H7 (cell line): Measurements from ENCODE around the gene ARHGEF2. TPM values are rescaled to one million over a fixed set of nuclear protein-coding genes. Genes with fewer than 3 reads are reported as not detected.
A peak's percentile ranks its signal among the peaks of the same experiment; 100 is the strongest.

Source experiments
- DNase-seq: peaks from one replicate; pipeline ENCODE4 v3.0.0; 2012
- H3K27me3 ChIP-seq: 2 replicates; pipeline ENCODE4 v1.6.0; 2011; ENCODE audit warnings: mild to moderate bottlenecking, low read length; ENCODE audit not compliant: control insufficient read depth, insufficient read depth
- H3K36me3 ChIP-seq: replicated peaks from 2 replicates; pipeline ENCODE4 v1.5.1; 2011; ENCODE audit warnings: low read length; ENCODE audit not compliant: control insufficient read depth, insufficient read depth
- H3K4me3 ChIP-seq: 2 replicates; pipeline ENCODE4 v1.5.1; 2011; ENCODE audit warnings: low read depth, mild to moderate bottlenecking, control low read depth, low read length, moderate library complexity; ENCODE audit not compliant: insufficient read depth
- total RNA-seq: library from RNA; depleted of rRNA; stranded (reverse); fragments of >200 nt; shearing (Covaris generic); gene quantifications from 2 replicates; pipeline ENCODE4 v1.2.3, GENCODE V29; 2014

Gene ARHGEF2
- total RNA-seq, 1 experiment from 2014 or later, result 97.1 TPM

GRCh38 chr1:155950829-155951228 is 27.5 kb downstream of the ARHGEF2 start:
- DNase-seq, result peak; percentile 43
- H3K27me3 ChIP-seq, result no peaks in the 10 kb centered on the region
- no peak overlapping the region for H3K4me3 ChIP-seq
- H3K36me3 ChIP-seq, result peaks cover 37% of the 10 kb centered on the region

- peaks cover 30% of the 10 kb centered on the region for H3K36me3 ChIP-seq
- no peak overlapping the region for H3K4me3 ChIP-seq
- H3K27me3 ChIP-seq, result no peaks in the 10 kb centered on the region
- DNase-seq, result no peak
Measured at GRCh38 chr1:155947741-155948140, 30.6 kb downstream of the ARHGEF2 start.

- Histone ChIP-seq H3K4me3 (no peak overlapping the region), H3K36me3 (peaks cover 25% of the 10 kb centered on the region), H3K27me3 (no peaks in the 10 kb centered on the region)
- no peak for DNase-seq
Measured at GRCh38 chr1:155947292-155947691, 31.1 kb downstream of the ARHGEF2 start.

GRCh38 chr1:155946633-155947219 is 31.6 kb downstream of the ARHGEF2 start:
- Histone ChIP-seq H3K4me3 (no peak overlapping the region), H3K27me3 (no peaks in the 10 kb centered on the region), H3K36me3 (peaks cover 20% of the 10 kb centered on the region)
- DNase-seq, result no peak

GRCh38 chr1:155944444-155944799 is 33.9 kb downstream of the ARHGEF2 start:
- peak; percentile 53 for DNase-seq
- H3K36me3 ChIP-seq, result peaks cover 5% of the 10 kb centered on the region
- H3K27me3 ChIP-seq, result no peaks in the 10 kb centered on the region
- H3K4me3 ChIP-seq, result no peak overlapping the region

GRCh38 chr1:155942578-155943141 is 35.7 kb downstream of the ARHGEF2 start:
- Histone ChIP-seq H3K27me3 (no peaks in the 10 kb centered on the region), H3K4me3 (no peak overlapping the region), H3K36me3 (peaks cover 2% of the 10 kb centered on the region)
- DNase-seq, result peak; percentile 36

- no peaks in the 10 kb centered on the region for H3K27me3 ChIP-seq
- no peak for DNase-seq
- H3K4me3 ChIP-seq, result no peak overlapping the region
- H3K36me3 ChIP-seq, result peaks cover 1% of the 10 kb centered on the region
Measured at GRCh38 chr1:155941845-155942531, 36.4 kb downstream of the ARHGEF2 start.

GRCh38 chr1:155940993-155941844 is 37.1 kb downstream of the ARHGEF2 start, which contains the start of gene RXFP4:
TSS of gene RXFP4 (plus strand) at chr1:155941638. CDS start at chr1:155941710, 72 bp downstream.
- Histone ChIP-seq H3K36me3 (no peaks in the 10 kb centered on the region), H3K4me3 (no peak within 1 kb of the TSS), H3K27me3 (no peaks in the 10 kb centered on the region)
- peak; percentile 52 for DNase-seq

- no peak for DNase-seq
- Histone ChIP-seq H3K27me3 (no peaks in the 10 kb centered on the region), H3K4me3 (no peak overlapping the region), H3K36me3 (no peaks in the 10 kb centered on the region)
Measured at GRCh38 chr1:155940482-155940992, 37.8 kb downstream of the ARHGEF2 start.

- H3K36me3 ChIP-seq, result no peaks in the 10 kb centered on the region; the same call in 1 of the 2 replicates
- no peaks in the 10 kb centered on the region for H3K27me3 ChIP-seq
- peak; percentile 85 for DNase-seq
- H3K4me3 ChIP-seq, result no peak overlapping the region
Measured at GRCh38 chr1:155938220-155938627, 40.1 kb downstream of the ARHGEF2 start.

GRCh38 chr1:155934936-155935590 is 43.3 kb downstream of the ARHGEF2 start:
- H3K4me3 ChIP-seq, result peak overlapping the region; percentile 87
- no peak for DNase-seq
- no peaks in the 10 kb centered on the region for H3K27me3 ChIP-seq
- H3K36me3 ChIP-seq, result peaks cover 19% of the 10 kb centered on the region

GRCh38 chr1:155934097-155934935 is 44.0 kb downstream of the ARHGEF2 start, which contains the start of gene KHDC4:
TSS of gene KHDC4 (minus strand) at chr1:155934413. CDS start at chr1:155934373, 40 bp downstream.
- peak; percentile 94 for DNase-seq
- peaks cover 21% of the 10 kb centered on the region for H3K36me3 ChIP-seq
- H3K27me3 ChIP-seq, result no peaks in the 10 kb centered on the region
- peak within 1 kb of the TSS; percentile 87 for H3K4me3 ChIP-seq

GRCh38 chr1:155933591-155934096 is 44.7 kb downstream of the ARHGEF2 start:
- Histone ChIP-seq H3K36me3 (peaks cover 27% of the 10 kb centered on the region), H3K27me3 (no peaks in the 10 kb centered on the region), H3K4me3 (peak overlapping the region; percentile 87)
- peak; percentile 53 for DNase-seq
